AG09309 (cell line): Measurements from ENCODE around the gene VIPR1.

ENCODE experiments used
- DNase-seq: peaks from one replicate; pipeline ENCODE4 v3.0.0-alpha.2; 2010; ENCODE audit warnings: low read depth
- H3K4me3 ChIP-seq: 2 replicates; pipeline ENCODE4 v1.5.1; 2011; ENCODE audit warnings: mild to moderate bottlenecking, low read depth, low read length, moderate library complexity; ENCODE audit not compliant: control insufficient read depth
- TF ChIP-seq, protein P1 (sequence below): IDR thresholded peaks from 2 replicates; pipeline ENCODE4 v1.5.1; 2011; ENCODE audit warnings: mild to moderate bottlenecking, low read depth, low read length, inconsistent platforms; ENCODE audit not compliant: insufficient read depth, control insufficient read depth; ENCODE audit errors: missing control alignments

Gene VIPR1

DNA sequence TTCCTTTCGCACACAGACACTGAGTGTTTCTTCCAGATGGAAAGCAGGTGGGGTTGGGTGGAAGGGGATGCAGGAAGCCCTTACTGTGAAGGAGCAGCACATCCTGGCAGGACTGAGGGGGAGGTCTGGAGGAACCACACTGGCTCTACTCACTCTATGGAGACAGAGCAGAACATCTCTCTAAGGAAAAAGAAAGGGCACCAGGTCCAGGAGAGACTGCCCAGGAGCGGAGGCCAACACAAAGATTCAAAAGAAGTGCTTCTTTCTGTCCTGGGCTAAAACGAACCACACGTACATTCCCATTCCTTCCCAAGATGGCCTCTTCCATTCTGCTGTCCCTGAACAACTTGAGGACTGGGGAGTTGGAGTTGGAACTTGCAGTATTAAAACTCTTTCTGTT lies 13.8 kb upstream of the VIPR1 start:
- TF ChIP-seq, protein P1, sequence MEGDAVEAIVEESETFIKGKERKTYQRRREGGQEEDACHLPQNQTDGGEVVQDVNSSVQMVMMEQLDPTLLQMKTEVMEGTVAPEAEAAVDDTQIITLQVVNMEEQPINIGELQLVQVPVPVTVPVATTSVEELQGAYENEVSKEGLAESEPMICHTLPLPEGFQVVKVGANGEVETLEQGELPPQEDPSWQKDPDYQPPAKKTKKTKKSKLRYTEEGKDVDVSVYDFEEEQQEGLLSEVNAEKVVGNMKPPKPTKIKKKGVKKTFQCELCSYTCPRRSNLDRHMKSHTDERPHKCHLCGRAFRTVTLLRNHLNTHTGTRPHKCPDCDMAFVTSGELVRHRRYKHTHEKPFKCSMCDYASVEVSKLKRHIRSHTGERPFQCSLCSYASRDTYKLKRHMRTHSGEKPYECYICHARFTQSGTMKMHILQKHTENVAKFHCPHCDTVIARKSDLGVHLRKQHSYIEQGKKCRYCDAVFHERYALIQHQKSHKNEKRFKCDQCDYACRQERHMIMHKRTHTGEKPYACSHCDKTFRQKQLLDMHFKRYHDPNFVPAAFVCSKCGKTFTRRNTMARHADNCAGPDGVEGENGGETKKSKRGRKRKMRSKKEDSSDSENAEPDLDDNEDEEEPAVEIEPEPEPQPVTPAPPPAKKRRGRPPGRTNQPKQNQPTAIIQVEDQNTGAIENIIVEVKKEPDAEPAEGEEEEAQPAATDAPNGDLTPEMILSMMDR: no peak
- no peak overlapping the region for H3K4me3 ChIP-seq
- DNase-seq: no peak

DNA sequence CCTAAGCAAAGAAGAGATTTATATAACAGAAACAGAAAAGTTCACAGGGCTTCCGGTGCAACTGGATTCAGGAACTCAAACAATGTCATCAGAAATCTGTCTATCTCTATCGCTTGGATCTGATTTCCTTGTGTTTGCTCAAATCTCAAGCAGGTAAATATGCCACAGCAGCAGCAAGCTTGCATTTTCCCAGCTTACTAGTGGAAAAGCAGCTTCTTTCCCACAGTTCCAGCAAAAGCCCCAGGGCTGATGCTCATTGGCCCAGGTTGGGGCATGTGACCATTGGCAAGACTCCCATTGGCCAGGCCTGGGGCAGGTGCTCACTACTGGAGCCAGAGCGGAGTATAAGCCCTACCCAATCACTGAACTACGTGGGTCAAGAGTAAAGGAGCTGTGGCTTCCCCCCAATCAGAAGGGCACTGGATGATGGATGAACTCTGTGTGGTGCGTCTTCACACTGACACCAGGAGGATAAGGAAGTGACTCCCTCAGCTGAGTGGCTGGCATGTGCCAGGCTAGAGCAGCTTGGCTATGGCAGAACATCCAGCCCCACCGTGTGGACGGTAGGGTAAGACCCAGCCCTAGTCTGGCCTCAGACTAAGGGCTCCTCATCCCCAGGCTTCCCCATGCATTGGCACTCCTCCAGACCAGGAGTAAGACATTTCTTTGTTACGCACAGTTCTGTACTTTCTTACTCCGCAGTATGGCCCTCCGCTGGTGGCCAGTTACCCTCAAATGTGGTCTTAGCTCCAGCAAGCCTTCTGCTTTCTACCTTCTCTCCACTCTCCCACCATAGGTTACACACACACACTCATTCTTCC lies 13.1 kb upstream of the VIPR1 start:
- DNase-seq: no peak
- H3K4me3 ChIP-seq: no peak overlapping the region
- TF ChIP-seq, protein P1: no peak

DNA sequence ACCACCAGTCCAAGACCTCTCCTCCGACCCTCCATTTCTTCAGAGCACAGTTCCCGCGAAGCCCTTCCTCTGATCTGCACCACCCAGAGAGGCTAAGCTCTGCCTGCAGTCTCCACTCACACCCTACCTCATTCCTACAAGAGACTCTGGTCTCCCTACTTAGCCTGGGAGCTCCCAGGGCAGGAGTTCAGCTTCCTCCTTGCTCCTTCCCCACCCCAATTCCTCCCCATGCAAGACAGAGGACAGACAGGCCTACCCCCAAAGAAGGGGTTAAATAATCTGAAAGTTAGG lies 12.6 kb upstream of the VIPR1 start:
- TF ChIP-seq, protein P1: no peak
- DNase-seq: no peak
- H3K4me3 ChIP-seq: no peak overlapping the region

DNA sequence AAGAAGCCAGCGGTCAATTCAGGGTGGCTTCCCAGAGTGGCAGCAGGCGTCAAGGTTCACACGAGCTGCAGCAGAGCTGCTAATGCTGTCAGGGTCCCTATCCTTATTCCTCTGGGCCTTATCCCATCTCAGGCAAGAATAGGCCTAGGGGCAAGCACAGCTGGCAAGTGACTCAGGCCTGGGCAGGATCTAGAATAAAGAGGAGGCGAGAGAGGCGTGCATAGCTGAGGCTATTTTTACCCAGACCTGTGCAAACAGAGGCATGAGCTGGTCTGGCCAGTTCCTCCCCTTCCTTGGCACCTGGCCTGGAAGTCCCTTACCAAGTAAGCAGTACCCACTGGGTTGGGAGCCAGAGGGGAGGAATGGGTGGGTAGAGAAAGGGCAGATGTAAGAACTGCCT lies 12.2 kb upstream of the VIPR1 start:
- H3K4me3 ChIP-seq: no peak overlapping the region
- TF ChIP-seq, protein P1: no peak
- no peak for DNase-seq

DNA sequence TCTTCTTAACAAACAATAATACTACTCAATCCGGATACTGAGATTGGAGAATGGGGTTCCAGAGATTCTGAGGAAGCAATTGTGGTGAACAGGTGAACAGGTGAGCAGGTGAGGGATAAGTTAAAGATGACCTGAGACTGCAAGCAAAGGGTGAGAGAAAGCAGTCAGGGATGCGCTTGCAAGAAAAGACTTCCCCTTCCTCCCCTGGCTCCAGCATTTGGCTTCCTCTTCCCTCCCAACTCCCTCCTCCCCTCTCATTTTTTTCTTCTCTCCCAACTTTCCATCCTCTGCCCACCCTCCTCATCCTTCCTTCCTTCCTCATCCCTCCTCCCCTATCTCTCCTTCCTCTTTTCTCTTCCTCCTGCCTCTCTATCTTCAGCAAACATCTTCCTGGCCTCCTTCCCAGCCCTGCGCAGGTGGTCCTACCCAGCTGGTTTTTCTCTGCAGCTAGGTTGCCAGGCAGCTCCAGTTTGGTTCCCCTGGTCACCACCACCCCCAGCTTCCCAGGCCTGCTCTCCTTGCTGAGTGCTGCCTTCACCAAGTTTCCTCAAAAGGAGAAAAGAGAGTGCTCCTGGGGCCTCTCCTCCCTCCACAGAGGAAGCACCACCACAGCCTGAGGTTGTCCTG lies 10.4 kb upstream of the VIPR1 start:
- H3K4me3 ChIP-seq: no peak overlapping the region
- TF ChIP-seq, protein P1: no peak
- no peak for DNase-seq

DNA sequence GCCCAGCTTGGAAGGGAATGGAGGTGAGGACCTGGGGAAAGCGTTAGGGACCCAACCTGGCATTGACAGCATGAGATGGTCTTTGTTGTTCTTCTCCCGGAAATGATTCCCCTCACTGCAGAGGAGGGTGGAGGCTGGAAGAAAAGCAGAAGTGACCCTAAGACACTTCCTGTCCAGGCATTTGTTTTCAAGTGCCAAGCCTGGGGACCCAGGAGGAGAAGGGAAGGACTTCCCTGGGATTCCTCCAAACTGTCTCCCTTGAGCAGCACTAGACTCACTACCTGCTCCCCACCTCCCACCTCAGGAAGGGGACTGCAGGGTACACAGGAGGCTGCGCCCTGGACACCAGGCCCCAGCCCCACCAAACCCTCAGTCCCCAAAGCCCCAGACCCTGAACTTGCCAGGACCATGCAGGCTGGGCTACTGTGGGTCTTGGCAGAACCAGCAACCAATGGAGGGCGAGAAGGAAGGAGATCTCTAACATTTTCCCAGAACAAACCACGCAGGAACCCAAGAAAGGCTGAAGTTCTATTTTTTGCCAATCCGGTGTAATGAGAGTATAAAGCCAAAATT lies 9.8 kb upstream of the VIPR1 start:
- DNase-seq: no peak
- H3K4me3 ChIP-seq: no peak overlapping the region
- TF ChIP-seq, protein P1: no peak
